HEK293T (cell line): ENCODE measurements around the gene TBC1D14.
A peak's percentile ranks its signal among the peaks of the same experiment; 100 is the strongest.

ENCODE experiments used
- CTCF ChIA-PET: fragments of 350-600 bp; formaldehyde crosslinking; extraction: SDS; loops from one replicate; lab custom pipeline; 2021; ENCODE audit warnings: antibody characterized with exemption, inconsistent platforms; lab: Yijun Ruan, JAX
- POLR2A ChIA-PET: fragments of 350-600 bp; formaldehyde crosslinking; extraction: SDS; loops from one replicate; lab custom pipeline; 2020; ENCODE audit warnings: antibody characterized with exemption, inconsistent platforms; lab: Yijun Ruan, JAX
- DNase-seq: peaks from one replicate; pipeline ENCODE4 v3.0.0; 2012; ENCODE audit warnings: mixed read lengths; ENCODE audit errors: extremely low spot score
- ARNT ChIP-seq: fragments of 450-650 bp; IDR thresholded peaks from 2 replicates; pipeline ENCODE4 v1.6.1; 2017; ENCODE audit warnings: mild to moderate bottlenecking
- BHLHE40 ChIP-seq: fragments of 450-650 bp; IDR thresholded peaks from 2 replicates; pipeline ENCODE4 v1.6.1; 2016; ENCODE audit warnings: mild to moderate bottlenecking, moderate library complexity, borderline replicate concordance
- CTBP1 ChIP-seq: fragments of 450-650 bp; IDR thresholded peaks from 2 replicates; pipeline ENCODE4 v1.6.1; 2016; ENCODE audit warnings: borderline replicate concordance
- ELF4 ChIP-seq: fragments of 450-650 bp; IDR thresholded peaks from 2 replicates; pipeline ENCODE4 v1.6.1; 2017; ENCODE audit warnings: antibody characterized with exemption
- FOXA1 ChIP-seq: fragments of 450-650 bp; IDR thresholded peaks from 2 replicates; pipeline ENCODE4 v1.6.1; 2016; ENCODE audit warnings: mild to moderate bottlenecking
- FOXK2 ChIP-seq: fragments of 450-650 bp; IDR thresholded peaks from 2 replicates; pipeline ENCODE4 v1.6.1; 2016; ENCODE audit warnings: mild to moderate bottlenecking
- FOXM1 ChIP-seq: fragments of 450-650 bp; IDR thresholded peaks from 2 replicates; pipeline ENCODE4 v1.6.1; 2017; ENCODE audit warnings: mild to moderate bottlenecking, borderline replicate concordance
- HDGF ChIP-seq: fragments of 450-650 bp; IDR thresholded peaks from 2 replicates; pipeline ENCODE4 v1.6.1; 2017; ENCODE audit warnings: antibody characterized with exemption, borderline replicate concordance
- L3MBTL2 ChIP-seq: fragments of 450-650 bp; conservative IDR thresholded peaks from 2 replicates; pipeline ENCODE4 v1.6.1; 2016; ENCODE audit warnings: mild to moderate bottlenecking
- LEF1 ChIP-seq: fragments of 450-650 bp; IDR thresholded peaks from 2 replicates; pipeline ENCODE4 v1.6.1; 2017; ENCODE audit warnings: mild to moderate bottlenecking, borderline replicate concordance
- NFRKB ChIP-seq: fragments of 450-650 bp; IDR thresholded peaks from 2 replicates; pipeline ENCODE4 v1.6.1; 2016; ENCODE audit warnings: mild to moderate bottlenecking, moderate library complexity
- SP1 ChIP-seq: fragments of 450-650 bp; IDR thresholded peaks from 2 replicates; pipeline ENCODE4 v1.6.1; 2017
- SUZ12 ChIP-seq: fragments of 450-650 bp; IDR thresholded peaks from 2 replicates; pipeline ENCODE4 v1.6.1; 2016; ENCODE audit warnings: mild to moderate bottlenecking
- TARDBP ChIP-seq: fragments of 450-650 bp; IDR thresholded peaks from 2 replicates; pipeline ENCODE4 v1.6.1; 2016
- ZNF384 ChIP-seq: fragments of 450-650 bp; IDR thresholded peaks from 2 replicates; pipeline ENCODE4 v1.6.1; 2016
- TF ChIP-seq, protein P1 (sequence below): fragments of 450-650 bp; IDR thresholded peaks from 2 replicates; pipeline ENCODE4 v1.6.1; 2016

TBC1D14 gene

DNA sequence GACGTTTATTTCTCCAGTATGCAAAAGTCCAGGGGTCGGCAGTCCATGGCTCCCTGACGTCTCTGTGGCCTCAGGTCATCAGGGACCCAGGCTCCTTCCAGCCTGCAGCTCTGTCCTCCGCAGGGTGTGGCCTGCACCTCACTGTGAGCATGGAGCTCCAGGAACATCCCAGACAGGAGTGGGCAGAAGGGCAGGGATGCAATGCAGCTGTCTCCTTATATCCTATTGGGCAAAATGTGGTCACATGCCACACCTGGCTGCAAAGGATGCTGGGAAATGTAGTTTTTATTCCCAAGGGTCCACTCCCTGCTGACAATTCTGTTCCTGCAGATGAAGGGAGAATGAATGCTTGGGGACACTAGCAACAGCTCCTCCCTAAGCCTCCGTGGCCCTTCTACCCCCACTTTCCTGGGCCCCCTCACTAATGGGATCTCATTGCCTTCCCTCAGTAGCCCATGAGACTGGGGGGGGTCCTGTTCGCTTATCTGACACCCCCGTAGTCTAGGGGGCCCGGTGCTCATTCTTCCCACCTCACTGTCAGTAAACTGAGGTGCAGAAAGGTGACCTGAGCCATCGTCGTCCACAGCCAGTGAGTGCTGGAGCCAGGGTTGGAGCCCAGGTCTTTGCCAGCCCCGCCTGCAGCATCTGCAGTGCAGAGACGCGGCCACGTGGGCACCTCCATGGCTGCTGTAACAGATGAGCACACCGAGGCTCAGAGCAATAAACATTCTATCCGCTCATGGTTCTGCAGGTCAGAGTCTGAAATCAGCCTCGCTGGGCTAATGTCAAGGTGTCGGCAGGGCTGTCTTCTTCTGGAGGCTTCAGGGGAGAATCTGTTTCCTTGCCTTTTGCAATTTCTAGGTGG is 164.1 kb downstream of the TBC1D14 start:
- CTCF ChIA-PET, result interaction anchor here (0.7 to 1.0 kb wide), 2 partner anchors 9 to 1040 kb away, joined by 3 to 6 read pairs; no protein-coding TSS in a partner anchor
- DNase-seq, result peak; percentile 79
- TF ChIP-seq NFRKB (no peak), ELF4 (no peak), FOXK2 (no peak), L3MBTL2 (no peak), ZNF384 (no peak), LEF1 (no peak), SUZ12 (no peak), FOXA1 (no peak)
- TF ChIP-seq, protein P1, sequence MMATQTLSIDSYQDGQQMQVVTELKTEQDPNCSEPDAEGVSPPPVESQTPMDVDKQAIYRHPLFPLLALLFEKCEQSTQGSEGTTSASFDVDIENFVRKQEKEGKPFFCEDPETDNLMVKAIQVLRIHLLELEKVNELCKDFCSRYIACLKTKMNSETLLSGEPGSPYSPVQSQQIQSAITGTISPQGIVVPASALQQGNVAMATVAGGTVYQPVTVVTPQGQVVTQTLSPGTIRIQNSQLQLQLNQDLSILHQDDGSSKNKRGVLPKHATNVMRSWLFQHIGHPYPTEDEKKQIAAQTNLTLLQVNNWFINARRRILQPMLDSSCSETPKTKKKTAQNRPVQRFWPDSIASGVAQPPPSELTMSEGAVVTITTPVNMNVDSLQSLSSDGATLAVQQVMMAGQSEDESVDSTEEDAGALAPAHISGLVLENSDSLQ, result no peak
- POLR2A ChIA-PET, result no interaction called here

DNA sequence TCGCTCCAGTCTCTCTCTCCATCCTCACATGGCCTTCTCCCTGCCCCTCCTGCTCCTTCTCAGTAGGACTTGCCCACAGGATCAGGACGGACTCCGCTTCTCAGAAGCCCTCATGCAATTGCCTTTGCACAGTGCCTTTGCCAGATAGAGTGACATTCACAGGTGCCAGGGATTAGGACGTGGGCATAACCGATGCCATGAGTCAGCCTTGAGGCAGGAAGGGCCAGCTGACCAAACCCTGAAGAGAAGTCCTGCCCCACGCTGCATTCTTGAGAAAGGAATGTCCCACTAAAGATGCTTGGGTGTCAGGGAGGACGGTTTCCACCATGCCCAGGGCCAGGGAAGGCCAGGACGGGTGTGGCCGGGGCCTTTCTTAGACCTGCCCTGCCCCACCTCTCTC is 164.8 kb downstream of the TBC1D14 start:
- no peak for DNase-seq
- POLR2A ChIA-PET, result no interaction called here
- TF ChIP-seq, protein P1, result no peak
- TF ChIP-seq CTBP1 (no peak), TARDBP (no peak), FOXM1 (no peak), FOXA1 (no peak), FOXK2 (no peak), SUZ12 (no peak), NFRKB (no peak), ZNF384 (no peak)
- CTCF ChIA-PET, result no interaction called here

DNA sequence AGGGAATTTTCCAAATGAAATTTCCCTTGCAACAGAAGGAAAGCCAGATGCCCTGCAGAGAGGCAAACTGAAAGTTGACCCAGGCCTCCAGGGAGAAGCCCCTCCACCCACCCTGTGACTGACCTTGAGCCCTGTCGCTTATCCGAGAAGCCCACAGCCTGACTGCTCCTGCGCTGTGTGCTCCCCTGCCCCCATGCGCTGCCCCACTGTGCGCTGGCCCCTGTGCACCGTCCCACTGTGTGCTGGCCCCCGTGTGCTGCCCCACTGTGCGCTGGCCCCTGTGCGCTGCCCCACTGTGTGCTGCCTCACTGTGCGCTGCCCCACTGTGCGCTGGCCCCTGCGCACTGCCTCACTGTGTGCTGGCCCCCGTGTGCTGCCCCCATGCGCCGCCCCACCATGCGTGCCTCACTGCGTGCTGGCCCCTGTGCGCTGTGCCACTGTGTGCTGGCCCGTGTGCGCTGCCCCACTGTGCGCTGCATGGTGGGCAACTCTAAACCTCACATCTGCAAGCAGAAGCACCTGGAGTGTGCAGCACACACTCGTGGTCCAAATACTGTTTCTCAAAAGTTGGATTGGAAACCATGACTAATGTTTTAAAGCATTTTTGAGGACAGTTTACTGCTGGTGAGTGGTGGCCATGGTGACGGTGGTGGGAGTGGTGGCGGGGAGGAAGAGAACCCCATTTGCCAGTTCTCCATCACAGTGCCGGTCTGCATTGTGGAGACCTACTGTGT is 166.5 kb downstream of the TBC1D14 start:
- POLR2A ChIA-PET, result no interaction called here
- CTCF ChIA-PET, result no interaction called here
- DNase-seq, result no peak
- TF ChIP-seq LEF1, result no peak
- no peak for TF ChIP-seq BHLHE40
- TF ChIP-seq SP1, result no peak
- TF ChIP-seq ZNF384, result no peak
- no peak for TF ChIP-seq L3MBTL2
- TF ChIP-seq CTBP1, result no peak

DNA sequence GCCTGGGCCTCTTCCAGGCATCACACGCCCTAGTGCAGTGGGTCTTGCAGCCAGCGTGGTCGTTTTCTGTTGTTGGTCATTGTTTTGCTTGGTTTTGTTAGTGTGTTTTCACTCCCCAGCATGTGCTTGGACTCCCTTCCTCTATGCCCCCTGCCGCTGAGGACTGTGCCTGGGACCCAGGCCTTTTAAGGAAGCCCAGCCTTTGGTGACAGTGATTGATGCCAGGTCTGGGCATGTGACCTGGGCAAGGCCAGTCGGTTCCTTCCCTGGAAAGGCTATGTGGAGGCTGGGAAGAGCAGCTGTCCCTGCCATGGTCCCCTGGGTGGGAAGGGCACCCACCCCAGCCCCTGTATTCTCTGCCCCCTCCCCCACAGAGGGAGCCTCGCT is 167.1 kb downstream of the TBC1D14 start:
- no peak for TF ChIP-seq CTBP1
- TF ChIP-seq, protein P1, result peak; percentile 64; the same call in 1 of the 2 replicates
- ChIA-PET CTCF (interaction anchor here (0.9 kb wide), 1 partner anchor 9 kb away, joined by 4 read pairs; the partner anchor contains the start of gene GRPEL1), POLR2A (interaction anchor here (3.0 kb wide), 1 partner anchor 8 kb away, joined by 18 read pairs; the partner anchor contains the start of gene GRPEL1)
- no peak for DNase-seq

DNA sequence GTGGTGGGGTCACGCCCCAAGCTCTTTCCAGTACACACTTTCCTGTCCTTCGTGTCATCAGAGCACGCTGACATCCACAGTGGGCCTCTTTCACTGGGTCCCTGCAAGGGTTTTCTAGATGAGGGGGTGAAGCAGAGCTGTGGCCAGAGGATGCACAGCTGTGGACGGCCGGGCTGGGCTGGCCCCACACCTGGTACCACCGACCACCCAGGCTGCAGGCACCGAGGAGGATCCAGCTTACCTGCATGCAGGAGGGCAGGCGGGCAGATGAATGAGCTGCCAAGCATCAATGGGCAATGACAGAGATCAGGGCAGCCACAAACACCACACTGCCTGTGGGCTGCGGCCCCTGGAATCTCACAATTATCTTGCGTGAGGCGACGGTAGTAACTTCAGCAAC is 167.7 kb downstream of the TBC1D14 start:
- POLR2A ChIA-PET, result interaction anchor here (3.0 kb wide), 1 partner anchor 9 kb away, joined by 18 read pairs; the partner anchor contains the start of gene GRPEL1

More for the DNA sequence above, 167.7 kb downstream of the TBC1D14 start:
- CTCF ChIA-PET, result interaction anchor here (0.9 kb wide), 1 partner anchor 9 kb away, joined by 4 read pairs; the partner anchor contains the start of gene GRPEL1
- TF ChIP-seq BHLHE40 (no peak), ZNF384 (no peak), SP1 (no peak), NFRKB (no peak), FOXA1 (no peak), TARDBP (no peak), FOXM1 (no peak), LEF1 (no peak), HDGF (no peak), CTBP1 (no peak), ARNT (no peak), FOXK2 (no peak), ELF4 (no peak)
- TF ChIP-seq, protein P1, result no peak
- no peak for DNase-seq
